ENCODE data around the gene CSNK1E.
A peak's percentile ranks its signal among the peaks of the same experiment; 100 is the strongest.
"Not testable (repeated sequence)": the region's sequence is repeated elsewhere in the genome, so short reads cannot be mapped to it uniquely, and the experiment has no call there.

Gene CSNK1E

DNA sequence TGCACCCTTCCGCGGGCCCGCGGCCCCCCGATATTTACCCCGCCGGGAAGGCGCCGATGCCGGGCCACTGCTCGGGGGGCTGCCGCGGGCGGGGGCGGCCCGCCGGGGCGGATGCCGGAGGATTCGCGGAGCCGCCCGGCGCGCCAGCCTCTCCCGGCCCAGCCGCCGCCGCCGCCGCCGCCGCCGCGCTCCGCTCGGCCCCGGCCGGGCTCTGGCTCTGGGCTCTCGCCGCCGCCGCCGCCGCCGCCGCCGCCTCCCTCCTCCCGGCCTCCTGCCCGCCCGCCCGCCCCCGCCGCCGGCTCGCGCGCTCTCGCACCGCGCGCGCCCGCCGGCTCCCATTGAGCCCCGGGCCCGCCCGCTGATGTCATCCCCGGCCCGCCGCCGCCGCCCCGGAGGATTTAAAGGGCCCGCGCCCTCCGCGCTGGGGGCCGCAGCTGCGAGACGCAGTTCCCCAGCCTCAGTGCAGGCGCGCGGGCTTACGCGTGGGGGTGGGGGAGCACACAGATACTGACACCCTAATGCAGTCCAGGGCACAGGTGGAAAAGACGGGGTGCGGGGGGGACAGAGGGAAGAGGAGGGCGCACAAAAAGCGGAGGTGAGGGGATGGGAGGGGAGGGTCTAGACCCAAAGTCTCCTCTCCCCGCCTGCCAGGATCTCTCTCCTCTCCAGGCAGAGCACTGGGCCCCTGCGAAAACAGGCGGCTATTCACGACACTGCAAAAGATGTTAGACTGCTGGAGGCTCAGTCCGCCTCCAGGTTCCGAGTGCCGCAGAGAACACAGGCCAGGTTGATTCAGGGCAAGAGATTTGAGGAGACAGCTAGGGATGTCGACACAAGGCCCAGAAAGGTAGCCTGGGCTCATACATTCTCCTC is at the start of gene CSNK1E:
TSS of gene CSNK1E (minus strand) at position 312 of the 873 bp plus-strand sequence. CDS start 3,276 bp downstream, outside the sequence.
- peak; percentile 66 for DNase-seq (ENCODE audit: low read depth, low spot score)

GRCh38 chr22:38365829-38366228 is 48.6 kb upstream of the CSNK1E start:
- not testable (repeated sequence) for DNase-seq (ENCODE audit: low read depth, low spot score)

DNA sequence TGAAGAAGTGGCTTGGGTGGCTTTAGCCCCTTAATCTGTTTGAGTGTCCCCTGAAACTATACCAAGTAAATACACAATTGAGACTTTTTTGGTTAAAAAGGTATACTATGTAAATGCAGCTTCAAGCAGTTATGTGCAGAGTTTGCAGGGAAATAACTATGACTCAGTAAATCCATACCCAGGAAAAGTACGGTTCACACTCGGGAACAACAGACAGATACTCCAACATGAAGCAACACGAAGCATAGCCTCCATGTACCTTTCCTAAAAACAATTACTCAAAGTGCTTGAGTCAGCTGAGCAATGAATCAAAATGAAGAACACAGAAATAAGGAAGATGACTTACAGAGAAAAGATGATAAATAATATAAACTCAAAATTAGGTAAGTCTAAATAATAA is 47.9 kb upstream of the CSNK1E start:
- not testable (repeated sequence) for DNase-seq (ENCODE audit: low read depth, low spot score)

DNA sequence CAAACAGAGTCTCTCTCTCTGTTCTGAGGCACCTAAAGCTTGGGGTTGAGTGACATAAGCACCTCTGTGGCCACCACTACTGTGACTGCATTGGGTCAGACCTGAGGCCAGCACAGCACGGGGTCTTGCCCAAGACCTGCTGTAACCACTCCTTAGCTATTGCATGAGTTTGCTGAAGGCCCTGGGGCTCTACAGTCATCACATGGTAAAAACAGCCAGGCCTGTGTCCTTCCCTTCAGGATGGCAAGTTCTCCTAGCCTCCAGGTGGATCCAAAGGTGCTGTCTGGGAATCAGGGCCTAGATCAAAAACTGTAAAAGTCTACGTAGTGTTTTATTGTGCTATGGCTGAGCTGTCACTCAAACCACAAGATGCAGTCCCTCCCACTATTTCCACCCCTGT is 43.3 kb upstream of the CSNK1E start:
- not testable (repeated sequence) for DNase-seq (ENCODE audit: low read depth, low spot score)

DNA sequence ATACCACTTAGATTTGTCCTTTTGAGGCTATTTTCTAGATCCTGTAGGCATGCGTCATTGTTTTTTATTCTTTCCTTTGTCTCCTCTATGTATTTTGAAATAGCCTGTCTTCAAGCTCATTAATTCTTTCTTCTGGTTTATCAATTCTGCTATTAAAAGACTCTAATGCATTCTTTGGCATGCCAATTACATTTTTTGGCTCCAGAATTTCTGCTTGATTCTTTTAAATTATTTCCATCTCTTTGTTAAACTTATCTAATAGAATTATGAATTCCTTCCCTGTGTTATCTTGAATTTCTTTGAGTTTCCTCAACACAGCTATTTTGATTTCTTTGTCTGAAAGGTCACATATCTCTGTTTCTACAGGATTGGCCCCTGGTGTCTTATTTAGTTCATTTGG is 42.6 kb upstream of the CSNK1E start:
- DNase-seq (ENCODE audit: low read depth, low spot score), result not testable (repeated sequence)

DNA sequence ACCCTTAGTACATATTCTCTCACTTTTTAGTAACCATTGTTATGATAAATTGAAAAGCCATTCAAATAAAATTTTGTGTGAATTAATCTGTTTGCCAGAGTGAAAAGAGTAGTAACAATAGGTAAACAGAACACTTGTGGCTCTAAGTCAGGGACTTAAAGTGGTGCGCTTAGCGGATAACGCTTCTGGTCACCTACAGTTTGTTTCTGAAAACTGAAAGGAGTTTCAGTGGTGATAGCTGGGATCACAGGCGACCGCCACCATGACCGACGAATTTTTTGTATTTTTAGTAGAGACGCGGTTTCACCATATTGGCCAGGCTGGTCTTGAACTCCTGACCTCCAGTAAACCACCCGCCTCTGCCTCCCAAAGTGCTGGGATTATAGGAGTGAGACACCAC is 40.7 kb upstream of the CSNK1E start:
- not testable (repeated sequence) for DNase-seq (ENCODE audit: low read depth, low spot score)

- no peak for DNase-seq (ENCODE audit: low read depth, low spot score)
Observed at GRCh38 chr22:38355275-38355674, 38.0 kb upstream of the CSNK1E start.

DNA sequence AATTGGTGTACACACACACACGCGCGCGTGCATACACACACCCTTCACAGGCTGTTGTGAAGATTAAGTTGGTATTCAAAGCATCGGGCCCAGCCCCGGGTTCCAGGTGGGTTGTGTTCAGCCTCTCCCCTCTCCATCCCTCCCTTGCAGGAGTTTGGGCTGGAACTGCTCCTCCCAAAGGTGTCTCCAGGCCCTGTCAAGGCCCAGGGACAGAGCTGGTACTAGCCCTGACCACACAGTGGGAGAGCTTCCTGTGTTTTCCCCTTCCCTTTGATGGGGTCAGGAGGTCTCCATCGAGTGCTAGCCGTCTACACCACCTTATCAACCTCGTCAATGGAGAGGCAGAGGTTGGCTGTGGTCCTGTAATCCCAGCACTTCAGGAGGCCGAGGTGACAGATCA is 36.5 kb upstream of the CSNK1E start:
- peak; percentile 25 for DNase-seq (ENCODE audit: low read depth, low spot score)

GRCh38 chr22:38353142-38353629 is 36.0 kb upstream of the CSNK1E start:
- peak; percentile 90 for DNase-seq (ENCODE audit: low read depth, low spot score)

DNA sequence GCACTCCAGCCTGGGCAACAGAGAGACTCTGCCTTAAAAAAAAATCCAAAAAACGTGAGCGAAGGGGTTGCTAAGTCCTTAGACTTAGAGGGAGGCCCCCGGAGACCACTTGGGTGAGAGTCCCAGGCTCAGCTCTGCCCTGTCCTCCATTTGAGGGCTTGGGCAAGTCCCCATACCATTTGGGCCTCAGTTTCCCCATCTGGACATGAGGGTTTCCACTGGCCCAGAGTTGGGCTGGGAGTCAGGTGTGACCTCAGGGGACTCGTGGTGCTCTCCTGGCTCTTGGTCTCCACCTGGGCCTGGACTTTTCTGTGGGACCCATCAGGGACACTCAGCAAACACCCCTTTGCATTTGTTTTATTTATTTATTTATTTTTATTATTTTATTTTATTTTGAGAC is 35.2 kb upstream of the CSNK1E start:
- no peak for DNase-seq (ENCODE audit: low read depth, low spot score)

GRCh38 chr22:38350444-38351359 is 33.5 kb upstream of the CSNK1E start:
- DNase-seq (ENCODE audit: low read depth, low spot score), result peak; percentile 28

- peak; percentile 43 for DNase-seq (ENCODE audit: low read depth, low spot score)
Observed at GRCh38 chr22:38348751-38349496, 31.7 kb upstream of the CSNK1E start.

DNA sequence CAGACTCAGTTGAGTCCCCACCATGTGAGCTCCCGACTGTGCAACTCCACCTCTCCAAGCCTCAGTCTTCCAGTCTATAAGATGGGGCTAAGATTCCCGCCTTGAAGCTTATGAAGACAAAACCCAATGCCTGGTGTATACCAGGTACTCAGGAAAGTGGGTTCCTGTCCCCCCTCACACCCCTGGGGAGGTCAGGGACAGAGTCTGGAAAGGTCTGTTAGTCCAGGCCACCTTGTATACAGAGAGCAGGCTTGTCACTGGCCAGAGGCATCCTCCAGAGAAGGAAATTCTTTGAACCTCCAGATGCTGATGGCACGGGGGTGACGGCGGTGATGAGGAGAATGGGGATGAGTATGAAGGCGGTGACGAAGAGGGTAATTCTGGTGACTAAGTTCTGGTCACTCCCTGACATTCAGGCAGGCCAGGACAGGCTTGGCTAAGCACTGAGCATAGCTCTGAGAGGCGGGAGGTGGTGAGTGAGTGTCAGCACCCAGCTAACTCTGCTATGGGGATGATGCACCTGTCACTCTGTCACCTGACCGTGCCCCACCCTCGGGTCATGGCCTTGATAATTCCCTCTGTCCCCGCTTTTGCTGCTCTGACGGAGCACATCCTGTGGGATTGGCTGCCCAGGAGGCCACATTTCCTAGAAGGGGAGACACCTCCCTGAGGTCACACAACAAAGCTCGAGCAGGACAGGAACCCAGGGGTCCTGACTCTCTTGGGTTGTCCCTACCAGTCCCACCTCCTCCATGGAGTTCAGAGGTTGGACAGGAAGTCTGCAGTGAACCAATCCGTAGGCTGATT is 30.9 kb upstream of the CSNK1E start:
- no peak for DNase-seq (ENCODE audit: low read depth, low spot score)

- DNase-seq (ENCODE audit: low read depth, low spot score), result no peak
Observed at GRCh38 chr22:38347181-38347943, 30.1 kb upstream of the CSNK1E start.

DNA sequence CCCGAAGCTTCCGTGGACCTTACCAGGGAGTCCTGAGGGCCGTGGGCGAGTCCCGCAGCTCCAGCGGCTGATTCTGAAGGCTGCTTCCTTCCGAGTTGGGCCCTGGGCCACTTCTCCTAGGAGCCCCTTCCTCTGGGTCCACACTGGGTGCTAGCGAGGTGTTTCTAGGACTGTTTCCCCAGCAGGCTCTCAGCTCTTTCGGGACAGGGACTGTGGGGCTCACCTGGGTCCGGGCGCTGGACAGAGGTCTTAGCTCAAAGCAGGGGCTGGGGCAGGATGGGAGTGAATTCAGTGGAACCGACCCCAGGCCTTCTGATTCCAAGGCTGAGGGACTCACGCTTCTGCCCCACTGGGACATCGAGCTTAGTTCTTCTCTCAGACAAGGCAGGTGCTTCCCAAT is 29.3 kb upstream of the CSNK1E start:
- DNase-seq (ENCODE audit: low read depth, low spot score), result no peak

- DNase-seq (ENCODE audit: low read depth, low spot score), result no peak
Observed at GRCh38 chr22:38345782-38346181, 28.5 kb upstream of the CSNK1E start.

DNA sequence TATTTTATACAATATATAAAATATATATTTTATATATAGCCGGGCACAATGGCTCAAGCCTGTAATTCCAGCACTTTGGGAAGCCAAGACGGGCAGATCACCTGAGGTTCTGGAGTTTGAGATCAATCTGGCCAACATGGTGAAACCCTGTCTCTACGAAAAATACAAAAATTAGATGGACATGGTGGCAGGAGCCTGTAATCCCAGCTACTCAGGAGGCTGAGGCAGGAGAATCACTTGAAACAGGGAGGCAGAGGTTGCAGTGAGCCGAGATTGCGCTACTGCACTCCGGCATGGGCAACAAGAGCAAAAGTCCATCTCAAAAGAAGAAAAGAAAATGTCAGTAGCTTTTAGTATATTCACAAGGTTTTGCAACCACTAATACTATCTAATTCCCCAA is 22.7 kb upstream of the CSNK1E start:
- DNase-seq (ENCODE audit: low read depth, low spot score), result not testable (repeated sequence)

DNA sequence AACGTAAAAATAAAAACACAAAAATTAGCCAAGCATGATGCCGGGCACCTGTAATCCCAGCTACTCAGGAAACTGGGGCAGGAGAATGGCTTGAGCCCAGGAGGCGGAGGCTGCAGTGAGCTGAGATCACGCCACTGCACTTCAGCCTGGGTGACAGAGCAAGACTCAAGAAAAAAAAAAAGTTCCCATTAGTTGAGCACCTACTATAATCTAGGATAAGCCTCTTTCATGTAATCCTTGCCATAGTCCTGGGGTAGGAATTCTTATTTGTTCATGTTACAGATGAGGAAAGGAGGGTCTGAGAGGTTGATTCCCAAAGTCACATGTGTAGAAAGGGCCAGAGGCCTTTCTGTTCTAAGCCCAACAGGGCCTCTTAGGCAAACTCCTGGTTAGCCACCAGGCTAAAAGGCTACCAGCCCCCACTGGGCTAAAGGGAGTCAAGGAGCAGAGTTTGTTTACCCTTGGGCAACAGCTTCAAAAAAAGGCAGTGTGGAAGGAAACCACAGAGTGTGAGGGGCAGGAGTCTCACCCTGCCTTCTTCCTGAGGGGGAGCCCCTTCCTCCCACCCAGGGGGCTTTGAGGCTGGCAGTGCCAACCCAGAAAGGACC is 21.6 kb upstream of the CSNK1E start:
- peak; percentile 90 for DNase-seq (ENCODE audit: low read depth, low spot score)

GRCh38 chr22:38336699-38337098 is 19.5 kb upstream of the CSNK1E start:
- DNase-seq (ENCODE audit: low read depth, low spot score), result peak; percentile 58
